Left hindlimb (tissue), 1 donor: ENCODE measurements around the gene SMOC2.
"Not testable (repeated sequence)": the region's sequence is repeated elsewhere in the genome, so short reads cannot be mapped to it uniquely, and the experiment has no call there.

Experiments
- DNase-seq: peaks from one replicate; pipeline ENCODE4 v3.0.0-alpha.2; 2018

SMOC2 gene

GRCh38 chr6:168546151-168546550 lies 105.2 kb downstream of the SMOC2 start:
- DNase-seq = no peak

- DNase-seq = no peak
These were observed 105.7 kb downstream of the SMOC2 start for GRCh38 chr6:168546730-168547129.

GRCh38 chr6:168550326-168550725 lies 109.3 kb downstream of the SMOC2 start:
- no peak for DNase-seq

- no peak for DNase-seq
These were observed 113.5 kb downstream of the SMOC2 start for GRCh38 chr6:168554472-168554871.

GRCh38 chr6:168554898-168555617 lies 114.1 kb downstream of the SMOC2 start:
- no peak for DNase-seq

GRCh38 chr6:168555618-168556273 lies 114.8 kb downstream of the SMOC2 start:
- no peak for DNase-seq

- DNase-seq = no peak
These were observed 116.5 kb downstream of the SMOC2 start for GRCh38 chr6:168557512-168557911.

- DNase-seq = no peak
These were observed 117.7 kb downstream of the SMOC2 start for GRCh38 chr6:168558686-168559085.

- no peak for DNase-seq
These were observed 118.7 kb downstream of the SMOC2 start for GRCh38 chr6:168559574-168560098.

- no peak for DNase-seq
These were observed 119.1 kb downstream of the SMOC2 start for GRCh38 chr6:168560126-168560525.

GRCh38 chr6:168562576-168563151 lies 121.7 kb downstream of the SMOC2 start:
- DNase-seq = no peak

- DNase-seq = no peak
These were observed 122.7 kb downstream of the SMOC2 start for GRCh38 chr6:168563656-168564055.

- no peak for DNase-seq
These were observed 124.1 kb downstream of the SMOC2 start for GRCh38 chr6:168565112-168565511.

- no peak for DNase-seq
These were observed 129.2 kb downstream of the SMOC2 start for GRCh38 chr6:168570211-168570610.

- no peak for DNase-seq
These were observed 130.3 kb downstream of the SMOC2 start for GRCh38 chr6:168571268-168571667.

- not testable (repeated sequence) for DNase-seq
These were observed 132.4 kb downstream of the SMOC2 start for GRCh38 chr6:168573276-168573835.

GRCh38 chr6:168574075-168574698 lies 133.2 kb downstream of the SMOC2 start:
- DNase-seq = no peak

- DNase-seq = peak; percentile 60
These were observed 133.8 kb downstream of the SMOC2 start for GRCh38 chr6:168574699-168575195.

GRCh38 chr6:168575346-168576098 lies 134.5 kb downstream of the SMOC2 start:
- no peak for DNase-seq

GRCh38 chr6:168576388-168576787 lies 135.4 kb downstream of the SMOC2 start:
- no peak for DNase-seq

GRCh38 chr6:168577496-168577895 lies 136.5 kb downstream of the SMOC2 start:
- DNase-seq = no peak

- no peak for DNase-seq
These were observed 137.1 kb downstream of the SMOC2 start for GRCh38 chr6:168578036-168578435.
